Stomach (tissue), 4 donors: ENCODE measurements around the gene DMXL1.

Experiments
- EP300 ChIP-seq: sonication (generic); formaldehyde crosslinking; IDR thresholded peaks from one replicate; pipeline ENCODE4 v1.6.1; 2017; ENCODE audit warnings: antibody characterized with exemption
- POLR2AphosphoS5 ChIP-seq, 3 donors: sonication (generic); formaldehyde crosslinking; IDR thresholded peaks; one replicate each; pipeline ENCODE4 v1.6.1; 2016; ENCODE audit warnings: antibody characterized with exemption in 3 of 3
- TF ChIP-seq, protein P1 (sequence below), 7 experiments: fragments of 450-650 bp in 4 of 7; fragments of 200-600 bp in 3 of 7; sonication (generic) in 3 of 7; IDR thresholded peaks; one replicate each; pipeline ENCODE4 v1.5.1; 2016 to 2019; ENCODE audit warnings: antibody characterized with exemption in 7 of 7, control low read depth in 2 of 7, mild to moderate bottlenecking in 1 of 7

DNA sequence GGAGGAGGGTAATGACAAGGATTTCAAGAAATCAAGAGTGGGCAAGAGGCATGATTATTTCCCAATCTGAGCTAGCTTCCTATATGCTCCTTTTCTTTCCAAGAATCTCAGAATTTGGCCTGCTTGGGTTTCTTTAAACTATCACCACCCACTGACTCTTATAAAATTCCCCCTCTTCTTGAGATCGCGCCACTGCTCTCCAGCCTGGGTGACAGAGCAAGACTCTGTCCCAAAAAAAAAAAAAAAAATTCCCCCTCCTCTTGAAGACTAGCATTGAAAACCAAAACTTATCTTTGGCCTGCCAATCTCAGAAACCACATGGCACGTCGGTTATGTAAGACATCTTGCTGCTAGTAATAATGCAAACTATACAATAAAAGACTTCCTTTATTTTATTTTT lies 3.4 kb upstream of the DMXL1 start:
- TF ChIP-seq POLR2AphosphoS5 (IDR thresholded peaks at IDR 0.05), result no peak
- TF ChIP-seq, protein P1, sequence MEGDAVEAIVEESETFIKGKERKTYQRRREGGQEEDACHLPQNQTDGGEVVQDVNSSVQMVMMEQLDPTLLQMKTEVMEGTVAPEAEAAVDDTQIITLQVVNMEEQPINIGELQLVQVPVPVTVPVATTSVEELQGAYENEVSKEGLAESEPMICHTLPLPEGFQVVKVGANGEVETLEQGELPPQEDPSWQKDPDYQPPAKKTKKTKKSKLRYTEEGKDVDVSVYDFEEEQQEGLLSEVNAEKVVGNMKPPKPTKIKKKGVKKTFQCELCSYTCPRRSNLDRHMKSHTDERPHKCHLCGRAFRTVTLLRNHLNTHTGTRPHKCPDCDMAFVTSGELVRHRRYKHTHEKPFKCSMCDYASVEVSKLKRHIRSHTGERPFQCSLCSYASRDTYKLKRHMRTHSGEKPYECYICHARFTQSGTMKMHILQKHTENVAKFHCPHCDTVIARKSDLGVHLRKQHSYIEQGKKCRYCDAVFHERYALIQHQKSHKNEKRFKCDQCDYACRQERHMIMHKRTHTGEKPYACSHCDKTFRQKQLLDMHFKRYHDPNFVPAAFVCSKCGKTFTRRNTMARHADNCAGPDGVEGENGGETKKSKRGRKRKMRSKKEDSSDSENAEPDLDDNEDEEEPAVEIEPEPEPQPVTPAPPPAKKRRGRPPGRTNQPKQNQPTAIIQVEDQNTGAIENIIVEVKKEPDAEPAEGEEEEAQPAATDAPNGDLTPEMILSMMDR (IDR thresholded peaks at IDR 0.05), result no peak
- TF ChIP-seq EP300, result no peak
